Measurements from ENCODE around the gene PDE11A. TPM values are rescaled to one million over a fixed set of nuclear protein-coding genes. Genes with fewer than 3 reads are reported as not detected.

Gene PDE11A
- total RNA-seq, 4 donors from 2014 or later, result 1.7 TPM; not detected in 3

DNA sequence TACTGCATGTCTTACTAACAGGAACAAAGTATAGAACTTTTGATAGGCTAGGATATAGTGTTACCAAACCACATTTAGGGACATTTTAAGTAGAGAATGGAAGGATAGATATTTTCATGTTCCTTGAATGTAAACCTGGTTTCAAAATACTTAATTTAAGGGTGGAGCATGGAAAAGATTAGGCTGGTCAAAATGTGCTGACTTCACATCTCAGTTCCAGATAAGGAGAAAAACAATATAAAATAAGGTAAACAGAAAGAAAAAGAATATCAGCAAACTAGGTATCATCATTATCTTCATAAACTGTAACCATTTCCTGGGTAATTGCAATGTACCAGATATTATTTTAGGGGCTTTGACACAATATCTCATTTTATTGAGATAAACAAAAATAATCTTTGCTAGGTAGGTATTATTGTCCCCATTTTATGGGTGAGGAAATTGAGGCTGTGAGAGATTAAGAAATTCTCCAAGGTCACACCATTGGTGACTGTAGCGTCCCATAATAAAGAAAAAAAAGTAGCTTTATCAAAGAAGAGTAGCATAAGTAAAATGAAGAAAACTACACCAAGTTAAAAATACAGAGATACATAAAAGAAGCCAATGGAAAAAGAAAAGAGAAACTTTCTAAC lies 3.6 kb downstream of the PDE11A start:
- WGBS, 2 donors, result 95% methylated on average over 1 of the region's 1 CpG
- Histone ChIP-seq H3K27me3 (peaks cover 0 to 8% of the 10 kb centered on the region in 2 donors), H3K4me3 (no peak overlapping the region), H3K27ac (no peak overlapping the region), H3K9me3 (no peaks in the 10 kb centered on the region), H3K36me3 (no peaks in the 10 kb centered on the region), H3K4me1 (peaks cover 0 to 13% (median 0%) of the 10 kb centered on the region in 4 donors)
- TF ChIP-seq EP300 (IDR thresholded peaks at IDR 0.05) (no peak), POLR2A (IDR thresholded peaks at IDR 0.05) (no peak)
- TF ChIP-seq, protein P1, sequence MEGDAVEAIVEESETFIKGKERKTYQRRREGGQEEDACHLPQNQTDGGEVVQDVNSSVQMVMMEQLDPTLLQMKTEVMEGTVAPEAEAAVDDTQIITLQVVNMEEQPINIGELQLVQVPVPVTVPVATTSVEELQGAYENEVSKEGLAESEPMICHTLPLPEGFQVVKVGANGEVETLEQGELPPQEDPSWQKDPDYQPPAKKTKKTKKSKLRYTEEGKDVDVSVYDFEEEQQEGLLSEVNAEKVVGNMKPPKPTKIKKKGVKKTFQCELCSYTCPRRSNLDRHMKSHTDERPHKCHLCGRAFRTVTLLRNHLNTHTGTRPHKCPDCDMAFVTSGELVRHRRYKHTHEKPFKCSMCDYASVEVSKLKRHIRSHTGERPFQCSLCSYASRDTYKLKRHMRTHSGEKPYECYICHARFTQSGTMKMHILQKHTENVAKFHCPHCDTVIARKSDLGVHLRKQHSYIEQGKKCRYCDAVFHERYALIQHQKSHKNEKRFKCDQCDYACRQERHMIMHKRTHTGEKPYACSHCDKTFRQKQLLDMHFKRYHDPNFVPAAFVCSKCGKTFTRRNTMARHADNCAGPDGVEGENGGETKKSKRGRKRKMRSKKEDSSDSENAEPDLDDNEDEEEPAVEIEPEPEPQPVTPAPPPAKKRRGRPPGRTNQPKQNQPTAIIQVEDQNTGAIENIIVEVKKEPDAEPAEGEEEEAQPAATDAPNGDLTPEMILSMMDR (IDR thresholded peaks at IDR 0.05), result no peak
- no peak for DNase-seq (ENCODE audit: low spot score in 2 of 2)

DNA sequence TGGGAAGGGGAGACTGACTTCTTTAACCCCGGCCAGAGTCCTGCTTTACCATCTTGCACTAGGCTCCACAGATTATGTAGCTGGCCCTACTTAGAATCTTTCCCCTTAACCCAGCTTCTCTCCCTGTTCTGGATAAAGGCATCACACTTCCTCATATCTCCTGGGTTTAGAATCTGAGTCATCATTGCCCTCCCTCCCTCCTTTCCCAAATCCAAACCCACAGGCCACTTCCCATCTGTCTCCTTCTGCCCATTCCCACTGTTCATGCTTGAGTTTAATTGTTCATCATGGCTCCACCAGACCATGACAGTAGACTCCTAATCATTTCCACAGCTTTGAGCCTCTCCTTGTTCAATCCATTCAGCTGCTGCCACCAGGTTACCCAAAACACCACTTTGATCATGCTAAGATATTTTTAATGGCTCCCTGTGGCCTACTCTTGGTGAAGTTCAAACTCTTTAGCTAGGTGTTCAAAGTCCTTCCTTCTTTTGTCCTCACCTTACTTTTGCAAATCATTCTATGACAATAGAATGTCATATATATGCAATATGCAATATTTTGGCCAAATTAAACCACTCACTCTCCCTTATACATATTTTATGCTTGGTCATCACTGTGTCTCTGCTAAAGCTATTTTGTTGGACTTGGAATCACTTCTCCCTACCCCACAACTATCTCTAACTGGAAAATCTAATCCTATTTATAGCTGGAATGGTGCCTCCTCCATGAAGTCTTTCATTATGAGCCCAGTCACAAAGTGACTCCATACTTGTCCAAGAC lies 5.5 kb downstream of the PDE11A start:
- Histone ChIP-seq H3K27me3 (peaks cover 0 to 4% of the 10 kb centered on the region in 2 donors), H3K4me3 (no peak overlapping the region), H3K4me1 (no peaks in the 10 kb centered on the region), H3K36me3 (no peaks in the 10 kb centered on the region), H3K27ac (no peak overlapping the region), H3K9me3 (no peaks in the 10 kb centered on the region)
- 100% methylated on average over 1 of the region's 1 CpG for WGBS, 2 donors
- TF ChIP-seq EP300 (IDR thresholded peaks at IDR 0.05) (no peak), POLR2A (IDR thresholded peaks at IDR 0.05) (no peak)
- TF ChIP-seq, protein P1 (IDR thresholded peaks at IDR 0.05), result no peak
- DNase-seq (ENCODE audit: low spot score in 2 of 2), result no peak

DNA sequence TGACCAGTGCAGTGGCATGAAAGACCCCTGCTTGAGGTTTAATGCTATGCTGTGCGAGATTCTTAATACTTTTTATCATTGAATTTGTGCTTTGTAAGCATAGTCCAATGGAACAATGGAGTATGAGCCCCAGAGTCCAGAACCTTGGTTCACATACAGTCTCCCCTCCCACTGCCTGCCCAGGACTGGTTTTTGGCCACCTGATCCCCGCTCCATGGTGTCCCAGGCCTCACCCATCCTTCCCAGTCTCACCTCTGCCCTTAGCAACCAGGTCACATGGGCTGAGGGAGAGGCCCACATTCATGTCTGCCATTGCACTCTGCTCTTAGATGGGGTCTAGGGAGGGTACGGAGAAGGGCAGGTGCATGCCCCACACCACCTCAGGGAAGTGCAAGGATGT lies 6.3 kb downstream of the PDE11A start:
- TF ChIP-seq POLR2A (IDR thresholded peaks at IDR 0.05) (no peak), EP300 (IDR thresholded peaks at IDR 0.05) (no peak)
- TF ChIP-seq, protein P1 (IDR thresholded peaks at IDR 0.05), result no peak
- Histone ChIP-seq H3K4me3 (no peak overlapping the region), H3K36me3 (no peaks in the 10 kb centered on the region), H3K9me3 (no peaks in the 10 kb centered on the region), H3K4me1 (no peaks in the 10 kb centered on the region), H3K27ac (no peak overlapping the region), H3K27me3 (no peaks in the 10 kb centered on the region)
- no peak for DNase-seq (ENCODE audit: low spot score in 2 of 2)
- 85 to 94% methylated on average over 2 to 3 of the region's 3 CpGs for WGBS, 2 donors

DNA sequence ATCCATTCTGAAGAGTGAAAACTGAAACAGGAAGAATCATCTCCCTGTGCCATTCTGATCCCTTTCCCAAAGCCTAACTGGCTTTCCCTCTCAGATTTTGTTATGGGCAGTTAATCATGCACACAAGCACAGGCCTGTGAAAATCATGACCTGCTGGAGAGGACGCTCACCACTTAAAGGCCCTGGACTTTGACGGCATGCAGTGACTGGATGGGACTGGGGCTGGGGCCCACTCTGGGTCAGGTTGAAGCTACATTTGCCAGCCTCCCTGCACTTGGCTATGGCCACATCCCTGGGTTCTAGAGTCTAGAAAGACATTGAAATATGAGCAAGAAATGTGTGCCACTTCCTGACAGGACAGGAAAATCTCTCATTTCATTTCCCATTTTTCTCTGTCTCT lies 12.9 kb downstream of the PDE11A start:
- Histone ChIP-seq H3K27ac (no peak overlapping the region), H3K36me3 (no peaks in the 10 kb centered on the region), H3K4me3 (no peak overlapping the region), H3K4me1 (no peaks in the 10 kb centered on the region), H3K9me3 (no peaks in the 10 kb centered on the region), H3K27me3 (no peaks in the 10 kb centered on the region)
- no peak for DNase-seq (ENCODE audit: low spot score in 2 of 2)
- TF ChIP-seq, protein P1 (IDR thresholded peaks at IDR 0.05), result no peak
- TF ChIP-seq EP300 (IDR thresholded peaks at IDR 0.05) (no peak), POLR2A (IDR thresholded peaks at IDR 0.05) (no peak)
- WGBS, 2 donors, result 62 to 79% methylated on average over 2 of the region's 2 CpGs

DNA sequence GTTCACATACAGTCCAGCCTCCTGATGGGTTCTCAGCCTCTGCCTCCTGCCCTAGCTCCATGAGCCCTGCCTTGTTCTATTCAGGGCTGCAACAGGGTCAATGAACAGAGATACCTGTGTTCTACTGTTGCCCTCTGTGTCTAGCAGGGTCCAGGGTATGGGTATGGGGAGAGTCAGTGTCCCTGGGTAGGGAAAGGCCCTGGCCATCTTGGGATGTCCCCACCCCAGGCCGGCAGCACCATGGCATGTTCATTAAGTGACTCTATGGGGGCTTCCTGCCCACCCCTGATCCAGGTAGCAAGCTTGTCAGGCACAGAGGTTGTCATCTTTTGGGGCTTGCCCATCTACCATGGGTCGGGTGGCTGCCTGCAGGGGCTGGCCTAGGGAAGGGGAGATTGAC lies 13.5 kb downstream of the PDE11A start:
- H3K4me3 ChIP-seq, result no peak overlapping the region
- H3K36me3 ChIP-seq, result no peaks in the 10 kb centered on the region
- WGBS, 2 donors, result 68 to 69% methylated on average over 2 of the region's 2 CpGs
- no peaks in the 10 kb centered on the region for H3K9me3 ChIP-seq
- no peak overlapping the region for H3K27ac ChIP-seq
- no peak for DNase-seq (ENCODE audit: low spot score in 2 of 2)
- H3K27me3 ChIP-seq, result no peaks in the 10 kb centered on the region
- TF ChIP-seq POLR2A (IDR thresholded peaks at IDR 0.05) (no peak), EP300 (IDR thresholded peaks at IDR 0.05) (no peak)
- TF ChIP-seq, protein P1 (IDR thresholded peaks at IDR 0.05), result no peak
- no peaks in the 10 kb centered on the region for H3K4me1 ChIP-seq

Data from tibial nerve (tissue), 4 donors.